H1 (cell line): Measurements from ENCODE around the gene UBE3B. TPM values are rescaled to one million over a fixed set of nuclear protein-coding genes. Genes with fewer than 3 reads are reported as not detected.

Source experiments
- BACH1 ChIP-seq: IDR thresholded peaks from 2 replicates; pipeline ENCODE4 v1.6.1; 2012; ENCODE audit warnings: low read length, improper control_type of control experiment
- GTF2F1 ChIP-seq: IDR thresholded peaks from 2 replicates; pipeline ENCODE4 v1.6.1; 2012; ENCODE audit warnings: low read depth, low read length, improper control_type of control experiment, borderline replicate concordance
- KDM5A ChIP-seq: fragments of 200-600 bp; IDR thresholded peaks from 2 replicates; pipeline ENCODE4 v1.7.1; 2012; ENCODE audit warnings: mild to moderate bottlenecking, low read length, inconsistent platforms, mixed read lengths
- MAFK ChIP-seq: IDR thresholded peaks from 2 replicates; pipeline ENCODE4 v1.6.1; 2012; ENCODE audit warnings: low read depth, mild to moderate bottlenecking, improper control_type of control experiment, low read length
- SAP30 ChIP-seq: fragments of 300-600 bp; sonication (generic); IDR thresholded peaks from 2 replicates; pipeline ENCODE4 v1.7.1; 2012; ENCODE audit warnings: low read length, moderate library complexity, mild to moderate bottlenecking, inconsistent platforms; ENCODE audit not compliant: insufficient read depth, insufficient replicate concordance
- SIN3A ChIP-seq, 2 experiments: IDR thresholded peaks in 1 of 2; conservative IDR thresholded peaks in 1 of 2; 2 replicates each; pipeline ENCODE4 v1.6.1; 2011 to 2012; ENCODE audit warnings: low read length in 2 of 2, improper control_type of control experiment in 1 of 2, low read depth in 1 of 2, mild to moderate bottlenecking in 1 of 2
- polyA plus RNA-seq, 7 experiments: library from polyadenylated mRNA; depleted of rRNA in 3 of 7; stranded (reverse) in 5 of 7; unstranded in 2 of 7; fragments of >200 nt in 5 of 7; fragments of 200-250 nt in 2 of 7; gene quantifications; 1 replicate in 5 of 7; 2 replicates in 1 of 7; 4 replicates in 1 of 7; pipeline versions ENCODE4 v1.2.1 to v1.2.3, GENCODE V29; 2011 to 2013; ENCODE audit warnings: missing spikeins in 2 of 7, mixed read lengths in 2 of 7
- total RNA-seq: library from RNA; stranded (reverse); fragmentation: NEBNext Ultra II Directional; extraction: Animal tissue kit (Norgen Biotek cat#: 25700); gene quantifications from 2 replicates; pipeline ENCODE4 v1.2.1, GENCODE V29; 2021

UBE3B gene
- total and polyA plus RNA-seq, 2 of the 8 experiments (the other 6 are each of a cell fraction or from before 2014, with no cell fraction given): 14.0 to 21.1 TPM

GRCh38 chr12:109581334-109581691 lies 103.9 kb downstream of the UBE3B start (continued):
- TF ChIP-seq SIN3A (conservative IDR thresholded peaks at IDR 0.05 in 1 of 2, IDR thresholded peaks at IDR 0.05 in 1 of 2; ENCODE audit: low read depth in 1 of 2, low read length in 2 of 2) (no peak), MAFK (no peak), SAP30 (no peak), GTF2F1 (no peak), BACH1 (no peak), KDM5A (no peak)
- TF ChIP-seq, all 59 proteins: peak for 0
